ENCODE results near the gene NCOA7. TPM values are rescaled to one million over a fixed set of nuclear protein-coding genes. Genes with fewer than 3 reads are reported as not detected.

NCOA7 gene
- total RNA-seq, 4 donors from 2014 or later, result 16.7 to 28.3 (median 21.2) TPM

GRCh38 chr6:125857846-125858245, 67.1 kb downstream of the NCOA7 start:
- intact Hi-C loops (cut with DNase I; ENCODE audit: low total_unique reads) (no loop called here), in situ Hi-C loops (cut with MboI; ENCODE audit: low pct_ligation_motif_present in 1 of 4, low pct_unique_long_range_greater_than_20kb in 1 of 4, low sequenced_read_pairs in 3 of 4) (loop anchor here in 1 of 4 donors (10.0 kb wide), 1 partner anchor 97 kb away; the partner anchor contains the start of gene HINT3)
- no peak overlapping the region for H3K27ac ChIP-seq
- DNase-seq, result no peak
- no peaks in the 10 kb centered on the region for H3K36me3 ChIP-seq
- no peak overlapping the region for H3K4me3 ChIP-seq
- H3K9me3 ChIP-seq, result no peaks in the 10 kb centered on the region
- no peak for TF ChIP-seq POLR2A (IDR thresholded peaks at IDR 0.05)
- no peak for TF ChIP-seq CTCF (IDR thresholded peaks at IDR 0.05)
- no peak for TF ChIP-seq EP300 (IDR thresholded peaks at IDR 0.05; ENCODE audit: low read depth)
- TF ChIP-seq POLR2AphosphoS5 (IDR thresholded peaks at IDR 0.05), result no peak
- WGBS, 2 donors (ENCODE audit: low coverage in 1 of 2), result 73 to 79% methylated on average over 1 to 6 of the region's 6 CpGs
- no peaks in the 10 kb centered on the region for H3K27me3 ChIP-seq
- no peaks in the 10 kb centered on the region for H3K4me1 ChIP-seq

GRCh38 chr6:125858427-125859320, 67.9 kb downstream of the NCOA7 start:
- TF ChIP-seq POLR2AphosphoS5 (IDR thresholded peaks at IDR 0.05) (no peak), CTCF (IDR thresholded peaks at IDR 0.05) (peak; percentile 63 to 77 (median 64))
- intact Hi-C loops (cut with DNase I; ENCODE audit: low total_unique reads) (no loop called here), in situ Hi-C loops (cut with MboI; ENCODE audit: low pct_ligation_motif_present in 1 of 4, low pct_unique_long_range_greater_than_20kb in 1 of 4, low sequenced_read_pairs in 3 of 4) (loop anchor here in 1 of 4 donors (10.0 kb wide), 1 partner anchor 96 kb away; the partner anchor contains the start of gene HINT3)
- Histone ChIP-seq H3K36me3 (no peaks in the 10 kb centered on the region), H3K27me3 (no peaks in the 10 kb centered on the region), H3K9me3 (no peaks in the 10 kb centered on the region), H3K27ac (no peak overlapping the region), H3K4me1 (no peaks in the 10 kb centered on the region), H3K4me3 (no peak overlapping the region)
- peak; percentile 65 for DNase-seq
- WGBS, 2 donors (ENCODE audit: low coverage in 1 of 2), result 46 to 73% methylated on average over 3 to 7 of the region's 7 CpGs

GRCh38 chr6:125859727-125860126, 69.0 kb downstream of the NCOA7 start:
- Histone ChIP-seq H3K27ac (no peak overlapping the region), H3K9me3 (no peaks in the 10 kb centered on the region), H3K27me3 (no peaks in the 10 kb centered on the region), H3K4me1 (no peaks in the 10 kb centered on the region), H3K4me3 (no peak overlapping the region), H3K36me3 (no peaks in the 10 kb centered on the region)
- in situ Hi-C loops (cut with MboI; ENCODE audit: low pct_ligation_motif_present in 1 of 4, low pct_unique_long_range_greater_than_20kb in 1 of 4, low sequenced_read_pairs in 3 of 4) (loop anchor here in 1 of 4 donors (10.0 kb wide), 1 partner anchor 95 kb away; the partner anchor contains the start of gene HINT3), intact Hi-C loops (cut with DNase I; ENCODE audit: low total_unique reads) (no loop called here)
- DNase-seq, result no peak
- 80 to 90% methylated on average over 3 of the region's 3 CpGs for WGBS, 2 donors (ENCODE audit: low coverage in 1 of 2)
- TF ChIP-seq EP300 (IDR thresholded peaks at IDR 0.05; ENCODE audit: low read depth) (no peak), CTCF (IDR thresholded peaks at IDR 0.05) (no peak), POLR2AphosphoS5 (IDR thresholded peaks at IDR 0.05) (no peak), POLR2A (IDR thresholded peaks at IDR 0.05) (no peak)

- no peak for DNase-seq
- no peak for TF ChIP-seq POLR2AphosphoS5 (IDR thresholded peaks at IDR 0.05)
- TF ChIP-seq EP300 (IDR thresholded peaks at IDR 0.05; ENCODE audit: low read depth), result no peak
- no peak for TF ChIP-seq POLR2A (IDR thresholded peaks at IDR 0.05)
- TF ChIP-seq CTCF (IDR thresholded peaks at IDR 0.05), result no peak
- Histone ChIP-seq H3K9me3 (no peaks in the 10 kb centered on the region), H3K27me3 (no peaks in the 10 kb centered on the region), H3K4me3 (no peak overlapping the region), H3K27ac (no peak overlapping the region), H3K36me3 (no peaks in the 10 kb centered on the region), H3K4me1 (no peaks in the 10 kb centered on the region)
- intact Hi-C loops (cut with DNase I; ENCODE audit: low total_unique reads), result no loop called here
- in situ Hi-C loops (cut with MboI; ENCODE audit: low pct_ligation_motif_present in 1 of 4, low pct_unique_long_range_greater_than_20kb in 1 of 4, low sequenced_read_pairs in 3 of 4), result no loop called here
These were observed 72.3 kb downstream of the NCOA7 start for GRCh38 chr6:125863023-125863422.
